COLO668 (cell line): ENCODE results near the gene DUS2.

ENCODE experiments used
- DNase-seq: peaks from one replicate; lab custom pipeline; 2025; ENCODE audit not compliant: unreplicated experiment; lab: John Stamatoyannopoulos, UW

The DUS2 gene

GRCh38 chr16:68040506-68041288 is 17.6 kb downstream of the DUS2 start:
- peak; percentile 80 for DNase-seq

DNA sequence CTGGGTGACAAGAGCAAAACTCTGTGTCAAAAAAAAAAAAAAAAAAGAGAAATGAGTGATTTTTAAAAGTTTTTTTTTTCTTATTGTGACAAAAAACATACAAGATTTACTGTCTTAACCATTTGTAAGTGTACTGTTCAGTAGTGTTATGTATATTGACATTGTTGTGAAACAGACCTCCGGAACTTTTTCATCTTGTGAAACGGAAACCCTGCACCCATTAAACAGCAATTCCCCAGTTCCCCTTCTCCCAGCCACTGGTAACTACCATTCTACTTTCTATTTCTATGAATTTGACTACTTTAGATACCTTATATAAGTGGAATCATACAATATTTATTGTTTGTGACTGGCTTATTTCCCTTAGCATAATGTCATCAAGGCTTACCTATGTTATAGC is 18.7 kb downstream of the DUS2 start:
- DNase-seq, result no peak

- no peak for DNase-seq
These were observed 23.0 kb downstream of the DUS2 start for GRCh38 chr16:68046106-68046505.

GRCh38 chr16:68047987-68048386 is 24.9 kb downstream of the DUS2 start:
- no peak for DNase-seq

- DNase-seq, result no peak
These were observed 26.4 kb downstream of the DUS2 start for GRCh38 chr16:68049449-68049848.

GRCh38 chr16:68055395-68055794 is 32.3 kb downstream of the DUS2 start:
- no peak for DNase-seq

DNA sequence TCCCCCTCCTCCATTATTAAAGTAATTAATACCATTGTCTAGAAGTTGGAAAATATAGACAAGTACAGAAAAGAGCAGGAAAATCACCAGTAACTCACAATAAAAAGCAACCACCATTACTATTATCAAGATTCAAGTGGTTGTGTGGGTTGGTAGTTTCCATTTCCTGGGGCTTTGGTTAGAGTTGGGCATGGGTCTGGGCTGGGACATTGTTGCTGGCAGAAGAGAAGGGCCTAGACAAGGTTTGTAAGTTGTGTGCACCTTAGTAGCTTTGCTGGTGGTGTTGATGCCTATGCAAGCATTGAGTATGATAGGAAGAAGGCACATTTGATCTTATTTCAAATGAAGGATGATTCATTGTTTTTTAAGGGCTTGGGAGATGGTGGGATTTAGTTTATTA is 36.7 kb downstream of the DUS2 start:
- DNase-seq, result no peak

GRCh38 chr16:68061396-68061795 is 38.3 kb downstream of the DUS2 start:
- DNase-seq, result no peak

DNA sequence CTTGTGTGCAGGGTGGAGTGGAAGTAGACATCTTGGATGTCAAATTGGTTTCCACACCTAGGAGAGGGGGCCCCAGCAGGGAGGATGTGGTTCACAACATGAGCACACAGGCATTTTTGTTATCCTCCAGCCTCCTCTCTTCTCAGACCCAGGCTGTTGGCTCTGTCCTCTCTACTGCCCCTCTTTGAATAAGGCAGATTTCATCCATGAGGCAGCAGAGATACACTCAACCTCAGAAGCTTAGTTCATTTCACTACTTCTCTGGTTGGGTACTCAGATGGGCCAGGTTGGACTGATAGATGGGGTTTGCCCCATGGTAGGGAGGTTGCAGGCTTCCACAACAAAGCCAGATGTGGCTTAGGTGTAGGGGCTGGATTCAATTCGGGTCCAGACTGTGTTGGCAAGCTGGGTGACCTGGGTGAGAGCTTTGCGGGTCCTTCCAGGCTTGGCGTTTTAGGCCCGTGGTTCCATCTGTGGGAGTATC is 39.9 kb downstream of the DUS2 start:
- no peak for DNase-seq

GRCh38 chr16:68064791-68065365 is 41.8 kb downstream of the DUS2 start:
- DNase-seq, result peak; percentile 59

- DNase-seq, result no peak
These were observed 42.7 kb downstream of the DUS2 start for GRCh38 chr16:68065716-68066305.

DNA sequence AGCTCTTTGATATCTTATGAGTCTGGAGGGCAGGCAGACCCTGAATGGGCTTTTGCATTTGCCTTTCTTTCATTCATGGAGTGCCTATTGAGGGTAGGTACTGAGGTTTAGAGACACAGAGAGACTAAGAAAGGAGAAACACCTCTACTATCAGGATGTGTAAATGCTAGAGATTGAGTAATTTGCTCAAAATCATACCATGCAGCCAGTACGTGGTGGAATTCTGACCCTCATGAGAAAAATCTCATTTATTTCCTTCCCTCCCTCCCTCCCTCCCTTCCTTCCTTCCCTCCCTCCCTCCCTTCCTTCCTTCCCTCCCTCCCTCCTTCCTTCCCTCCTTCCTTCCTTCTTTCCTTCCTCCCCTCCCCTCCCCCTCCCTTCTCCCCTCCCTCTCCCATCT is 43.7 kb downstream of the DUS2 start:
- DNase-seq, result no peak

DNA sequence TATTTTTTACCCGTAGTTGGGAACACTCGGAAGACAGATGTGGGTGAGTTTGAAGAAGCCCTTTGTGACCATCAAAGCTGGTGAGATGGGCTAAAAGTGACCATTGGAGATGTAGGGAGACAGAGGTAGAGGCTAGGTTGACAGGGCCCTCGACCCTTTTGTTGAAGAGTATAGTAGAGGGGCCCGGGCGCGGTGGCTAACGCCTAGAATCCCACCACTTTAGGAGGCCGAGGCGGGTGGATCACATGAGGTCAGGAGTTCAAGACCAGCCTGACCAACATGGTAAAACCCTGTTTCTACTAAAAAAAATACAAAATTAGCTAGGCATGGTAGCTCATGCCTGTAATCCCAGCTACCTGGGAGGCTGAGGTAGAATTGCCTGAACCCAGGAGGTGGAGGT is 45.8 kb downstream of the DUS2 start:
- DNase-seq, result no peak

DNA sequence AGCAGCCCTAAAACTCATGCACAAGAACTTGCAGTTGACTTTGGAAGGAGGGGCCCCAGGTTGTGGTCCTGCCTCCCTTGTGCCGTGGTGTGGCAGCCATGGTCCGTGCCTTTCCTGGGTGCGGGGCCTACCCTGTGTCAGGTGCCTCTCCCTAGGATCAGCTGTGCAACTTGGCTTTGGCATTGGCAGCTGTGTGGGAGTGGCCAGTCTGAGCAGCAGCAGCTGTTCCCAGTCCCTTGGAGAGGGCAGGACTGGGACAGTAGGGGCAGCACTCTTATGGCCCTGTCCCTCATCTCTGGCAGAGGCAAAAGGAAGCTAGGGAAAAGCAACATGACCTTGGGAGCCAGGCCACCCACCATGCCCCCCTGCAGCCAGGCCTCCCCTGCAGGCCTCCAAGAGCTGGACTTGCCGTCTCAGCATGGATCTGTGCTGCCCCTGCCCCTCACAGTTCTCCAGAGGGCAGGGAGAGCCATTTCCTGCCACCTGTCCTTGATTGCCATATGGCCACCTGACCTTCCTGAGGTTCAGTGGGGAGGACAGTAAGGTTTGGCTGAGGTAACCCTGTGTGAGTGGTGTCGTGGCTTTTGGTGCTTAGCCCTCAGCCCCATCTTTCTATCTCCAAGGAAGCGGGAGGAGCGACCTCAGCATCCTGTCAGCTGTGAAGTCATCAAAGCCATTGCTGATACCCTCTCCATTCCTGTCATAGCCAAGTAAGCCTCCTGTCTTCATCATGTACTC is 46.6 kb downstream of the DUS2 start:
- DNase-seq, result peak; percentile 56

GRCh38 chr16:68070249-68070730 is 47.2 kb downstream of the DUS2 start:
- DNase-seq, result no peak

GRCh38 chr16:68070806-68071517 is 47.9 kb downstream of the DUS2 start:
- DNase-seq, result no peak

DNA sequence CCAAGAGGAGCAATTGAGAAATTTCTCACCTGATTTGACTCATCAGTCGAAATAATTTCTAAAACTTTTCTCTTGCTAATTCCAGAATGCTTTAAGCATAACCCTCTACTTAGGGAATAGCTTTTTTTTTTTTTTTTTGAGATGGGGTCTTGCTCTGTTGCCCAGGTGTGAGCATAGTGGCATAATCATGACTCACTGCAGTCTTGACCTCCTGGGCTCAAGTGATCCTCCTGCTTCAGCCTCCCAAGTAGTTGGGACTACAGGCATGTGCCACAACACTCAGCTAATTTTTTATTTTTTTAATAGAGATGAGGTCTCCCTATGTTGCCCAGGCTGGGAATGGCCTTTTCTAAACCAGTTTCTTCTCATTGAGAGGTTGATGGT is 48.4 kb downstream of the DUS2 start:
- no peak for DNase-seq

DNA sequence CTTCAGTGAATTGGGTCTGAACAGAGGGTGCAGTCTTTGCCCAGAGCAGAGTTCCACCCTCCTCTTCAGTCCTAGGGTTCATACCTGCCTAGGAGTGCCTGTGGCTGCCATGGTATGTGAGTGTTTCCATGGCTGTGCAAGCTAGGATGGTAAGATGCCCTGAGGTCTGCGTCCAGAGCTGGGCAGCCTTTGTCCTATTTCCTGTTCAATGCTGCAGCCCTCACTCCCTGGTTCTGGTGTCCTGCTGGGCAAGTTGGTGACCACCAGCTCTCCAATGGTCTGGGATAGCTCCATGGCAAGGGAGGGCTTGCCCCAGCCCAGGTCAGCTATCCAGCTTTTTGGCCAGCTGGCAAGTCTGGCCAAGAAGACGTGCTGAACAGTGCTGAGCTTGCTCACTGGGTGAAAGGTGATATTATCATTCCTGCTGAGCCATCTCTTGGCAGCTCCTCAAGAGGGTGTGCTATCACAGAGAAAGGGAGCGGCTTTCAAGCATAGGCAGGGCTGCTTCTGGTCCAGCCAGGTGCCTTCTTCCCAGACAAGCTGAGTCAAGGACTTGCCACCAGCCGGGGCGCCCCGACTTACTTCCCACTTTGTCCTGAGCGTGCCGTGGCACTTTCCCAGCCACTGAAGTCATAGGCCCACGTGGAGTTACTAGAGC is 49.1 kb downstream of the DUS2 start:
- DNase-seq, result no peak

- no peak for DNase-seq
These were observed 51.0 kb downstream of the DUS2 start for GRCh38 chr16:68073902-68074760.
